Activated CD8-positive, alpha-beta memory T cell treated with anti-CD3 and anti-CD28 coated beads, Interleukin-2, amount 10 ng/mL, durations not matched to agents 7 days and 5 days (primary cell): ENCODE results near the gene CENPVL2. TPM values are rescaled to one million over a fixed set of nuclear protein-coding genes. Genes with fewer than 3 reads are reported as not detected.
"Not testable (repeated sequence)": the region's sequence is repeated elsewhere in the genome, so short reads cannot be mapped to it uniquely, and the experiment has no call there.

Experiments used
- ATAC-seq: fragments of 150-1000 bp; cut with Tn5 transposase; one replicate; pipeline ENCODE4 v1.10.0; 2021; ENCODE audit warnings: moderate library complexity
- CTCF ChIA-PET: fragments of 350-600 bp; sonication (Branson Sonifier 250); formaldehyde crosslinking; loops from one replicate; lab custom pipeline; 2021; ENCODE audit warnings: antibody characterized with exemption; lab: Charles Lee
- DNase-seq: peaks from one replicate; pipeline ENCODE4 v3.0.0-alpha.2; 2020
- H3K27ac Mint-ChIP-seq: one replicate; pipeline ENCODE4 v1.8.0; 2021; ENCODE audit warnings: mild to moderate bottlenecking, mixed read lengths
- H3K27me3 Mint-ChIP-seq: one replicate; pipeline ENCODE4 v1.8.0; 2021; ENCODE audit warnings: mixed read lengths
- H3K36me3 Mint-ChIP-seq: one replicate; pipeline ENCODE4 v1.8.0; 2021; ENCODE audit warnings: mild to moderate bottlenecking, mixed read lengths
- H3K4me1 Mint-ChIP-seq: one replicate; pipeline ENCODE4 v1.8.0; 2021; ENCODE audit warnings: mixed read lengths
- H3K4me3 Mint-ChIP-seq: one replicate; pipeline ENCODE4 v1.8.0; 2021; ENCODE audit warnings: mild to moderate bottlenecking, moderate library complexity, mixed read lengths
- H3K9me3 Mint-ChIP-seq: one replicate; pipeline ENCODE4 v1.8.0; 2022; ENCODE audit warnings: low read depth, mixed read lengths
- total RNA-seq, 2 experiments: library from RNA; stranded (reverse); gene quantifications; one replicate each; pipeline ENCODE4 v1.2.3, GENCODE V29; 2021

Gene CENPVL2
- total RNA-seq, result not detected

DNA sequence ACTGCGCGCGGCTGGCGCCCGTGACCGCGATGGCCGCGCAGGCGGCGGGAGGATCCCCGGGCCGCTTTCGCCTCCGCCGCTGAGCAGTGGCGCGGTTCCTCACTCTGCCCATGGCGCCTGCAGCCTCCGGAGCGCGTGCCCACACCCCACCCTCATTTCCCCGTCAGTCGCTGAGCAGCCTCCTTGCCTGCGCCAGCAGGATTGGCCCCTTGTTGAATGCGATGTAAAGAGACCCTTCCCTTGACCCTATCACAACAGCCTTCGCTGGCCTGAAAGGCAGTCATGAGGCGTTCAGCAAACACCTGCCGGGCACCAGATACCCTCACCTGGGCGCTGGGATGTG is at the start of gene CENPVL2:
CENPVL2 (minus strand) TSS at position 112 of the 343 bp plus-strand sequence; CDS start at position 112, 0 bp downstream.
- DNase-seq, ATAC-seq, H3K4me3 Mint-ChIP-seq, CTCF ChIA-PET, H3K9me3 Mint-ChIP-seq, H3K36me3 Mint-ChIP-seq, H3K27me3 Mint-ChIP-seq, H3K27ac Mint-ChIP-seq, H3K4me1 Mint-ChIP-seq: not testable (repeated sequence)

DNA sequence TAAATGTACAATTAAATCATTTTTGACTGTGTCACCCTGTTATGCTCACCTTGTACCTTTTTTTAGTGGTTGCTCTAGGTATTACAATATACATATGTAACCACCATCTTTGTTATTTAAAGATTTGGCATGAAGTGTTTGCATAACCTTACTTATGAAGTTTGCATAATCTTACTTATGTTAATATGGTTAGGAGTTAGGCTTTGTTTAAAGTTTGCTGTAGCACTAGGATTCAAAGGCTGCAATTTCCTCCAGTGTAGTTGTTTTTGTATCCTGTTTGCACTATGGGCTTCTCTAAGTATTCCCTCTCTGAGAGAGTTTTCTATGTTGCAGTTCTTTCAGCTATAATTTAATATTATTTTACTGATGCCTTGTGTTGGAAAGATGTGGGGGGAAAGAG is 45.6 kb upstream of the CENPVL2 start:
- Mint-ChIP-seq H3K4me3 (no peak overlapping the region), H3K27me3 (peaks cover 4% of the 10 kb centered on the region), H3K4me1 (no peaks in the 10 kb centered on the region), H3K36me3 (no peaks in the 10 kb centered on the region), H3K9me3 (no peaks in the 10 kb centered on the region), H3K27ac (no peak overlapping the region)
- CTCF ChIA-PET, result no interaction called here
- no peak for ATAC-seq
- no peak for DNase-seq

DNA sequence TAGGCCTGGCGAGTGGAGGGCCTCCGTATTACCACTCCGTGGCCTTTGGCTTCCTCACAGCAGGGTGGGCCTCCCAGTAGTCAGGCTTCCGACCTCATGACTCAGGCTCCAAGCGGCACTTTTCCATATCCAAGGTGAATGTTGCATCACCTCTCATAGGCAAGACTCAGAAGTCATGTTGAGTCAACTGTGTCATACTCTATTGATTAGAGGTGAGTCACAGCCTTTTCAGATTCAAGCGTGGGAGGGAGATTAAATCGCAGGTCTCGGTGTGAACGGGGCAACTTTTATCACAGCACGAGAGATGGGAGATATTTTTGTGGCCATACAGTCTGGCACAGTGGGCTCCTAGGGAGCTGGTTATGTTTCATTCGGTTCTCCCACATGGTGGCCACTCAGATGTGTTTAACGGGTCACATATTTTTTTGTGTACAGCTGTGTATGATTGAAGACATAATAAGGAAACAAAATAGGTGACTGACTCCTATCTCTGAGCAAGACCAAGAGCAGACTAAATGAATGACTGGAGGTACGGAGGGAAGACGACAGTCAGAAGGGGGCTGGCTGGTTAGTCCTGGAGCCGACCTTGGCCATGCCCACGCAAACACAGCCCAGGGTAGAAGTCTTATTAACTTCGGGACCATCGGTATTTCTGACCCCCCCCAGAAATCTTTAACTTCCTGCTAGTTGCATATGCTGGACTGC is 30.5 kb upstream of the CENPVL2 start:
- H3K27me3 Mint-ChIP-seq, CTCF ChIA-PET, H3K27ac Mint-ChIP-seq, DNase-seq, ATAC-seq, H3K4me1 Mint-ChIP-seq, H3K36me3 Mint-ChIP-seq, H3K4me3 Mint-ChIP-seq, H3K9me3 Mint-ChIP-seq: not testable (repeated sequence)

DNA sequence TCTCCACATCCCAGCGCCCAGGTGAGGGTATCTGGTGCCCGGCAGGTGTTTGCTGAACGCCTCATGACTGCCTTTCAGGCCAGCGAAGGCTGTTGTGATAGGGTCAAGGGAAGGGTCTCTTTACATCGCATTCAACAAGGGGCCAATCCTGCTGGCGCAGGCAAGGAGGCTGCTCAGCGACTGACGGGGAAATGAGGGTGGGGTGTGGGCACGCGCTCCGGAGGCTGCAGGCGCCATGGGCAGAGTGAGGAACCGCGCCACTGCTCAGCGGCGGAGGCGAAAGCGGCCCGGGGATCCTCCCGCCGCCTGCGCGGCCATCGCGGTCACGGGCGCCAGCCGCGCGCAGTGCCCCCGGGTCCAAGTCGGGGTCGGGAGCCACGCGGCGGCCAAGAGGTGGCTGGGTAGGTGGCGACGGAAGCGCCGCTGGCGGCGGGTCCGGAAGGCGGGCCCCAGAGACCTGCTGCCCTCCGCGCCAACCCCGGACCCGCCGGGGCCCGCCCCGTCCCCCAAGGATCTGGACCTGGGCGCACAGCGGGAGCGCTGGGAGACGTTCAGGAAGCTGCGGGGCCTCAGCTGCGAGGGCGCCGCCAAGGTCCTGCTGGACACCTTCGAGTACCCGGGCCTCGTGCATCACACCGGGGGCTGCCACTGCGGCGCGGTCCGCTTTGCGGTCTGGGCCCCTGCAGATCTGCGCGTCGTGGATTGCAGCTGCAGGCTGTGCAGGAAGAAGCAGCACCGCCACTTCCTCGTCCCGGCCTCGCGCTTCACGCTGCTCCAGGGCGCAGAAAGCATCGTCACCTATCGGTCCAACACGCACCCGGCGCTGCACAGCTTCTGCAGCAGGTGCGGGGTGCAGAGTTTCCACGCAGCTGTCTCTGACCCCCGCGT is 27.9 kb upstream of the CENPVL2 start, which contains the start of gene CENPVL1:
CENPVL1 (plus strand) TSS at position 236 of the 888 bp plus-strand sequence; CDS start at position 236, 0 bp downstream.
- CTCF ChIA-PET, DNase-seq, H3K36me3 Mint-ChIP-seq, ATAC-seq, H3K27ac Mint-ChIP-seq, H3K9me3 Mint-ChIP-seq, H3K27me3 Mint-ChIP-seq, H3K4me3 Mint-ChIP-seq, H3K4me1 Mint-ChIP-seq: not testable (repeated sequence)

DNA sequence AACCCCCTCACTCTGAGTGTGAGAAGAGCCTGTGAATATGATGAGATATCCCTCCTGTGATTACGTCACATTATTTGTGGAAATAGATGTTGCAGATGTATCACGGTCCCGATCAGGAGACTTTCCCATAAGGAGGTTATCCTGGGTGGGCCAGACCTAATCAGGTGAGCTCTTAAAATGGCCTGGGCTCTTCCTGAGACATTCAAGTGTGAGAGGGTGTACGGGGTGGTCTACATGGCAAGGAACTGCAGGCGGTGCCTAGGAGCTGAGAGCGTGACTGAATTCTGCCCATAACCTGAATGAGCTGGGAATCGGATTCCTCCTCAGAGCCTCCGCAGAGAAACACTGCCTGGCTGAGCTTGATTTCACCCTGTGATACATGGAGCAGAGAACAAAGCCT is 14.8 kb upstream of the CENPVL2 start:
- ATAC-seq, result no peak
- Mint-ChIP-seq H3K4me1 (no peaks in the 10 kb centered on the region), H3K27ac (no peak overlapping the region), H3K36me3 (no peaks in the 10 kb centered on the region), H3K9me3 (no peaks in the 10 kb centered on the region), H3K4me3 (no peak overlapping the region), H3K27me3 (no peaks in the 10 kb centered on the region)
- DNase-seq, result no peak
- CTCF ChIA-PET, result no interaction called here

DNA sequence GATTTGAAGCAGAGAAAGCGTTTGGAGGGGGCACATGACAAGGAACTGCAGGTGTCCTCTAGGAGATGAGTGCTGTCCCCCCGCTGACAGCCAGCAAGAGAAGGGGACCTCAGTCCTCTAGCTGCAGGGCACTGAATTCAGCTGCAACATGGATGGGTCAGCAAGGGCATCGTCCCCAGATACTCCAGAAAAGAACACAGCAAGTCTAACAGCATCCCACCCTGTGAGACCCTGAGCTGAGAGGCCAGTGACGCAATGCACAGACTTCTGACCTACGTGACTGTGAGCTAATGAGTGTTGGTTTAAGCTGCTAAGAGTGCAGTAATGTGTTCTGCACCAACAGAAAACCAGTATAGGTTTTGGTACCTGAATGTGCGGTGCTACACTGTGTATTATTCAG is 11.6 kb upstream of the CENPVL2 start:
- no peaks in the 10 kb centered on the region for H3K9me3 Mint-ChIP-seq
- no peaks in the 10 kb centered on the region for H3K36me3 Mint-ChIP-seq
- no peak overlapping the region for H3K4me3 Mint-ChIP-seq
- H3K27me3 Mint-ChIP-seq, result no peaks in the 10 kb centered on the region
- no peak for DNase-seq
- no peaks in the 10 kb centered on the region for H3K4me1 Mint-ChIP-seq
- CTCF ChIA-PET, result no interaction called here
- no peak for ATAC-seq
- no peak overlapping the region for H3K27ac Mint-ChIP-seq

DNA sequence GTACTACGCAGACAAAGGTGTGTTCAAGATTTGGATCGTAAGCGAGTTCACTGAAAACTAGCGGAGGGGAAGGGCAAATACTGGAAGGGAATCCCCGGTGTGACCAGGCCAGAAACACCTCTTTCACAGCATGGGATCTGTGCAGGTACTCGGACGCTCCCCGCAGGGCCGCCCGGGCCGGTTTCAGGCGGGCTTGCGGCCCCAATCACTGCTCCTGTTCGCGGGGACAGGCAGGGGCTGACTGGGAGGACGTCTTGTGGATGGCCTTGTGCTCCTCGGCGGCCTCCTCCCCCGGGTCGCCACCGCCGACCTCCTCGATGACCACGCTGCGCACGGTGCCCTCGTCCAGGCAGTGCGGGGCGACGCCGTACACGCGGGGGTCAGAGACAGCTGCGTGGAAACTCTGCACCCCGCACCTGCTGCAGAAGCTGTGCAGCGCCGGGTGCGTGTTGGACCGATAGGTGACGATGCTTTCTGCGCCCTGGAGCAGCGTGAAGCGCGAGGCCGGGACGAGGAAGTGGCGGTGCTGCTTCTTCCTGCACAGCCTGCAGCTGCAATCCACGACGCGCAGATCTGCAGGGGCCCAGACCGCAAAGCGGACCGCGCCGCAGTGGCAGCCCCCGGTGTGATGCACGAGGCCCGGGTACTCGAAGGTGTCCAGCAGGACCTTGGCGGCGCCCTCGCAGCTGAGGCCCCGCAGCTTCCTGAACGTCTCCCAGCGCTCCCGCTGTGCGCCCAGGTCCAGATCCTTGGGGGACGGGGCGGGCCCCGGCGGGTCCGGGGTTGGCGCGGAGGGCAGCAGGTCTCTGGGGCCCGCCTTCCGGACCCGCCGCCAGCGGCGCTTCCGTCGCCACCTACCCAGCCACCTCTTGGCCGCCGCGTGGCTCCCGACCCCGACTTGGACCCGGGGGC is 567 bp downstream of the CENPVL2 start:
- H3K4me1 Mint-ChIP-seq, ATAC-seq, CTCF ChIA-PET, H3K4me3 Mint-ChIP-seq, H3K27me3 Mint-ChIP-seq, DNase-seq, H3K36me3 Mint-ChIP-seq, H3K9me3 Mint-ChIP-seq, H3K27ac Mint-ChIP-seq: not testable (repeated sequence)

DNA sequence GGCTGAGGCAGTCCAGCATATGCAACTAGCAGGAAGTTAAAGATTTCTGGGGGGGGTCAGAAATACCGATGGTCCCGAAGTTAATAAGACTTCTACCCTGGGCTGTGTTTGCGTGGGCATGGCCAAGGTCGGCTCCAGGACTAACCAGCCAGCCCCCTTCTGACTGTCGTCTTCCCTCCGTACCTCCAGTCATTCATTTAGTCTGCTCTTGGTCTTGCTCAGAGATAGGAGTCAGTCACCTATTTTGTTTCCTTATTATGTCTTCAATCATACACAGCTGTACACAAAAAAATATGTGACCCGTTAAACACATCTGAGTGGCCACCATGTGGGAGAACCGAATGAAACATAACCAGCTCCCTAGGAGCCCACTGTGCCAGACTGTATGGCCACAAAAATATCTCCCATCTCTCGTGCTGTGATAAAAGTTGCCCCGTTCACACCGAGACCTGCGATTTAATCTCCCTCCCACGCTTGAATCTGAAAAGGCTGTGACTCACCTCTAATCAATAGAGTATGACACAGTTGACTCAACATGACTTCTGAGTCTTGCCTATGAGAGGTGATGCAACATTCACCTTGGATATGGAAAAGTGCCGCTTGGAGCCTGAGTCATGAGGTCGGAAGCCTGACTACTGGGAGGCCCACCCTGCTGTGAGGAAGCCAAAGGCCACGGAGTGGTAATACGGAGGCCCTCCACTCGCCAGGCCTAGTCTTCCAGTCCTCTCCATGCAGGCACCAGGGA is 2.8 kb downstream of the CENPVL2 start:
- CTCF ChIA-PET, H3K4me1 Mint-ChIP-seq, H3K36me3 Mint-ChIP-seq, H3K27ac Mint-ChIP-seq, H3K4me3 Mint-ChIP-seq, H3K9me3 Mint-ChIP-seq, H3K27me3 Mint-ChIP-seq, DNase-seq, ATAC-seq: not testable (repeated sequence)

DNA sequence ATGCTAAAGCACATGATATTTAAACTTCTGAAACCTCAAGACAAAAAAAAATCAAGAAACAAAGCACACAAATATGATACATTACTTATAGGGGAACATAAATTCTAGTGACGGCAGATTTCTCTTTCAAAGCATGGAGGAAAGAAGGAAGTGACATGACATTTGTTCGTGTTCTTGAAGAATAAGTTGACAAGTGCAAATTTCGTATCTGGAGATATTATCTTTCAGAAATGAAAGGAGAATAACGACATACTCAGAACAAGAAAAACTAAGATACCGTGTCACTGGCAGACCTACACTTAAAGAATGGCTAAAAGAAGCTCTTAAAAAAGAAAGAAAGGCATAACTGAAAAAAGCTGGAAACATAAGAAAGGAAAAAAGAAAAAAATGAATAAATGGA is 16.6 kb downstream of the CENPVL2 start:
- peaks cover 10% of the 10 kb centered on the region for H3K27me3 Mint-ChIP-seq
- no peaks in the 10 kb centered on the region for H3K36me3 Mint-ChIP-seq
- H3K4me1 Mint-ChIP-seq, result no peaks in the 10 kb centered on the region
- H3K27ac Mint-ChIP-seq, result no peak overlapping the region
- no peak overlapping the region for H3K4me3 Mint-ChIP-seq
- DNase-seq, result no peak
- CTCF ChIA-PET, result no interaction called here
- ATAC-seq, result no peak
- H3K9me3 Mint-ChIP-seq, result no peaks in the 10 kb centered on the region

DNA sequence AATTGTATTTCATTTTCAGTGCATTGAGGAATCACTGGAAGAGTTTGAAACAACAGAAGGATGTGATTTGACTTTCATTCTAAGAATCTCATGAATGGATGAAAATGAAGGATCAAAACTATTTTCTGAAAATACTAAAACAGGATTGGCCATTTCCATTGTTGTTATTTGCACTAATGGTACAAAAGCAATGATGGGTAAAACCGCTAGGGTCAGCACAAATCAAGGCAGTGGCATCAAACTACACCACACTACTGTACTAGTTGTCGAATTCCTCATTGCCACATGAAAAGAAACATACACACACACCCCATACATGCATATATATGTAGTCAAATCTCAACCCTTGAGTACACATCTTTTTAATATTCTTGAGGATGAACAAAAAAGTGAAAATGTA is 39.3 kb downstream of the CENPVL2 start:
- Mint-ChIP-seq H3K27me3 (peaks cover 9% of the 10 kb centered on the region), H3K9me3 (no peaks in the 10 kb centered on the region), H3K4me1 (no peaks in the 10 kb centered on the region), H3K4me3 (no peak overlapping the region), H3K27ac (no peak overlapping the region), H3K36me3 (no peaks in the 10 kb centered on the region)
- DNase-seq, result no peak
- CTCF ChIA-PET, result no interaction called here
- ATAC-seq, result no peak

DNA sequence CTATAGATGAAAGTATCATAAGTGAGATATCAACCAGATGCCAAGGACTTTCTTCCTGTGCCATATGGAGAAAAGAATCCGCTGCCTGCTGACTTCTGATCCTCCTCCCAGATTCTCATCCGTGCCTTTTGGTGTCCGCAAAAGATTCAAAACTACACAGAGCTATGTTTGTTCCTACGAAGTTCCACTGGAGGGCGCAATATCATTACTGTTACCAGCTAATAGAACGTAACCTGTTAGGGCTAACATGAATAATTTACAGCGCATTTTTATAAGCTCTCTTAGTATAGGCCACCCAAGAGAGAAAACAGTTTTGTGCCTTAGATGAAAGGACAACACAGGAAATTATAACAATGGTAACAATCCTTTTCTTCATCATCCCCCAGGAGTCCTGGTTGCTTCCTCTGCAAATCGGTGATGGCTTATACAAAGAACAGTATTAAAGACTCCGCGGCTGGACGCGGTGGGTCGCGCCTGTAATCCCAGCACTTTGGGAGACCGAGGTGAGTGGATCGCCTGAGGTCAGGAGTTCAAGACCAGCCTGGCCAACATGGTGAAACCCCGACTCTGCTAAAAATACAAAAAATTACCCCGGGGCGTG is 41.1 kb downstream of the CENPVL2 start:
- no peak for ATAC-seq
- no peak for DNase-seq

DNA sequence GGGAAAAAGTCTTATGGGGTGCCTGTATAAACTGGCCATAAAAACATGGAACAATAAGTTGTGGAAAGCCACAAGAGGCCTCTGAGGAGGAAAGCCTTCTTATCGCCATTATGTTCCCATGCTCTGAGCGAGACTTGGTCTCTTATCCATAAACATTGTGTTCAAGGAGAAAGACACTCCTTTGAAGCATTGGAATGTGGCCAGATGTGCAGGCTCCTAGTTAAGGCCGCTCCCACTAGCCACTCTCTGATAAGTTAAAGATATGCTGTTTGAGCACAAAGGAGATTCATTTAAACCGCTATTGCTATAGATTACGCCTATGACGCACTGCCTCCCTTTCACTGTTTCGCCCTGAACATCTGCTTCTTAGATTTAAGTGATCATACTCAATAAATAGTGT is 46.1 kb downstream of the CENPVL2 start:
- CTCF ChIA-PET, result not testable (repeated sequence)

More for the DNA sequence above, 41.1 kb downstream of the CENPVL2 start:
- peaks cover 4% of the 10 kb centered on the region for H3K27me3 Mint-ChIP-seq
- no peak overlapping the region for H3K4me3 Mint-ChIP-seq
- H3K36me3 Mint-ChIP-seq, result no peaks in the 10 kb centered on the region
- CTCF ChIA-PET, result interaction anchor here (0.9 to 1.2 kb wide), 4 partner anchors 219 to 620 kb away, joined by 3 to 6 read pairs (median 3); no protein-coding TSS in a partner anchor
- H3K27ac Mint-ChIP-seq, result no peak overlapping the region
- no peaks in the 10 kb centered on the region for H3K9me3 Mint-ChIP-seq
- H3K4me1 Mint-ChIP-seq, result no peaks in the 10 kb centered on the region

More for the DNA sequence above, 46.1 kb downstream of the CENPVL2 start:
- not testable (repeated sequence) for H3K36me3 Mint-ChIP-seq, H3K4me1 Mint-ChIP-seq, H3K9me3 Mint-ChIP-seq, H3K27me3 Mint-ChIP-seq, H3K27ac Mint-ChIP-seq, ATAC-seq, DNase-seq, H3K4me3 Mint-ChIP-seq
